Stimulated activated CD8-positive, alpha-beta memory T cell treated with anti-CD3 and anti-CD28 coated beads, Interleukin-4, amount 100 ng/mL, for 24 hours (primary cell): ENCODE data around the gene SAP25.
A peak's percentile ranks its signal among the peaks of the same experiment; 100 is the strongest.
"Not testable (repeated sequence)": the region's sequence is repeated elsewhere in the genome, so short reads cannot be mapped to it uniquely, and the experiment has no call there.

ENCODE experiments used
- DNase-seq: peaks from one replicate; pipeline ENCODE4 v3.0.0-alpha.2; 2020; ENCODE audit warnings: low read depth

The SAP25 gene

GRCh38 chr7:100575746-100576383, 2.2 kb upstream of the SAP25 start:
- DNase-seq, result no peak

- no peak for DNase-seq
These were observed 1.5 kb upstream of the SAP25 start for GRCh38 chr7:100575206-100575631.

GRCh38 chr7:100574362-100575205, 884 bp upstream of the SAP25 start:
- no peak for DNase-seq

- no peak for DNase-seq
These were observed 588 bp downstream of the SAP25 start for GRCh38 chr7:100572949-100573675.

- DNase-seq, result no peak
These were observed 1.3 kb downstream of the SAP25 start for GRCh38 chr7:100572281-100572948.

- DNase-seq, result no peak
These were observed 1.9 kb downstream of the SAP25 start for GRCh38 chr7:100571829-100572116.

- no peak for DNase-seq
These were observed 2.5 kb downstream of the SAP25 start for GRCh38 chr7:100570954-100571828.

GRCh38 chr7:100568896-100569844, 4.5 kb downstream of the SAP25 start:
- peak; percentile 36 for DNase-seq

GRCh38 chr7:100568176-100568895, 5.4 kb downstream of the SAP25 start:
- no peak for DNase-seq

- DNase-seq, result no peak
These were observed 5.9 kb downstream of the SAP25 start for GRCh38 chr7:100567751-100568175.

- no peak for DNase-seq
These were observed 6.5 kb downstream of the SAP25 start for GRCh38 chr7:100567031-100567730.

- no peak for DNase-seq
These were observed 7.6 kb downstream of the SAP25 start for GRCh38 chr7:100566018-100566531.

- DNase-seq, result no peak
These were observed 8.5 kb downstream of the SAP25 start for GRCh38 chr7:100565133-100565571.

GRCh38 chr7:100564405-100564804, 9.3 kb downstream of the SAP25 start:
- DNase-seq, result not testable (repeated sequence)

- DNase-seq, result peak; percentile 76
These were observed 9.8 kb downstream of the SAP25 start for GRCh38 chr7:100563809-100564400.

GRCh38 chr7:100563100-100563564, 10.6 kb downstream of the SAP25 start:
- DNase-seq, result no peak

- DNase-seq, result no peak
These were observed 11.3 kb downstream of the SAP25 start for GRCh38 chr7:100562195-100563099.
